ENCODE measurements around the gene FOXRED1. TPM values are rescaled to one million over a fixed set of nuclear protein-coding genes. Genes with fewer than 3 reads are reported as not detected.

Gene FOXRED1
- total RNA-seq, 1 experiment from 2014 or later = 28.2 TPM

DNA sequence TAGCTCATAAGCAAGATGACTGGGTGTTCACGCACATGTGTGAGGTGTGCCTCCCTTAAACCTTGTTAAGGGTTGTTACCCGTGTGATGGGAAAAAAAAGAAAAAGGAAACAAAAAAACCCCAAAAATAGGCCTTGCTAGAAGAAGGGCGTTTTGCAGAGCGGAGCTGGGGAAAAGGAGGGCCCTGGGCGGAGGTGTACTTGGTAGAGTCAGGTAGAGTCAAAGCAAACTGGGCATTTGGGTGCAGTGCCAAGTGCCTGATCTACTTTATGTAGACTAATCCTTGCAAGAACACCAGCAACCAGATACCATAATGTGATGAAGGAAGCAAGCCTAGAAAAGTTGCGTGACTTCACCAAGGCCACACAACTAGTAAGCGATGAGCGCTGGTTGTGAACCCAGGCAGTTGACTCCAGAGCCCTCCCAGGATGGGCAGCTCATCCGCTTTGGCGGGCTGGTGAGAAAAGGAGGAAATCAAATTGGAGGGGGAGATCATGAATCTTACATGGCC is 12.8 kb downstream of the FOXRED1 start:
- DNase-seq (ENCODE audit: unreplicated experiment) = no peak
- BruUV-seq (replicated peaks) = no TSS peak
- Mint-ChIP-seq H3K36me3 (ENCODE audit: insufficient read depth, unreplicated experiment) (peaks cover 7% of the 10 kb centered on the region), H3K9me3 (ENCODE audit: unreplicated experiment) (no peaks in the 10 kb centered on the region), H3K27me3 (ENCODE audit: insufficient read depth, unreplicated experiment) (no peaks in the 10 kb centered on the region), H3K4me1 (ENCODE audit: insufficient read depth, unreplicated experiment) (peaks cover 21% of the 10 kb centered on the region), H3K4me3 (ENCODE audit: unreplicated experiment) (peak overlapping the region; percentile 83), H3K27ac (ENCODE audit: low read depth, unreplicated experiment) (peak overlapping the region; percentile 80)
- no peak for TF ChIP-seq CTCF (IDR thresholded peaks at IDR 0.05; ENCODE audit: unreplicated experiment)
- POLR2A ChIA-PET = interaction anchor here (0.9 to 4.8 kb wide), 4 partner anchors 10 to 394 kb away, joined by 3 to 41 read pairs (median 4); partner anchors contain the start of genes FAM118B, FOXRED1, HYLS1 and SRPRA
- intact Hi-C loops (cut with micrococcal nuclease) = no loop called here
- CTCF ChIA-PET = interaction anchor here (0.9 to 1.3 kb wide), 3 partner anchors 9 to 34 kb away, joined by 3 to 6 read pairs (median 4); no protein-coding TSS in a partner anchor

GRCh38 chr11:126282361-126282735 is 13.4 kb downstream of the FOXRED1 start:
- POLR2A ChIA-PET = interaction anchor here (0.6 to 4.8 kb wide), 7 partner anchors 10 to 395 kb away, joined by 3 to 41 read pairs (median 4); partner anchors contain the start of genes FAM118B, FOXRED1, HYLS1 and SRPRA
- peak overlapping the region; percentile 80 for H3K27ac Mint-ChIP-seq (ENCODE audit: low read depth, unreplicated experiment)
- peaks cover 21% of the 10 kb centered on the region for H3K4me1 Mint-ChIP-seq (ENCODE audit: insufficient read depth, unreplicated experiment)
- H3K4me3 Mint-ChIP-seq (ENCODE audit: unreplicated experiment) = peak overlapping the region; percentile 83
- no peaks in the 10 kb centered on the region for H3K9me3 Mint-ChIP-seq (ENCODE audit: unreplicated experiment)
- no peaks in the 10 kb centered on the region for H3K27me3 Mint-ChIP-seq (ENCODE audit: insufficient read depth, unreplicated experiment)
- intact Hi-C loops (cut with micrococcal nuclease) = no loop called here
- DNase-seq (ENCODE audit: unreplicated experiment) = peak; percentile 17
- TF ChIP-seq CTCF (IDR thresholded peaks at IDR 0.05; ENCODE audit: unreplicated experiment) = no peak
- peaks cover 7% of the 10 kb centered on the region for H3K36me3 Mint-ChIP-seq (ENCODE audit: insufficient read depth, unreplicated experiment)
- CTCF ChIA-PET = interaction anchor here (0.6 to 1.3 kb wide), 5 partner anchors 10 to 727 kb away, joined by 3 to 6 read pairs (median 4); no protein-coding TSS in a partner anchor
- TSS peak; percentile 31 for BruUV-seq (replicated peaks)

- intact Hi-C loops (cut with micrococcal nuclease) = no loop called here
- peak; percentile 55 for DNase-seq (ENCODE audit: unreplicated experiment)
- POLR2A ChIA-PET = interaction anchor here (0.6 to 4.8 kb wide), 13 partner anchors 11 to 672 kb away, joined by 3 to 41 read pairs (median 3); partner anchors contain the start of genes DCPS, FAM118B, FOXRED1 and HYLS1
Observed at GRCh38 chr11:126282736-126283591, 14.0 kb downstream of the FOXRED1 start, which contains the start of gene TIRAP. Gene TIRAP (plus strand): TSS chr11:126283093. CDS start chr11:126290895, 7,802 bp downstream.

More at GRCh38 chr11:126282736-126283591, 14.0 kb downstream of the FOXRED1 start, which contains the start of gene TIRAP:
- peaks cover 7% of the 10 kb centered on the region for H3K36me3 Mint-ChIP-seq (ENCODE audit: insufficient read depth, unreplicated experiment)
- no peaks in the 10 kb centered on the region for H3K9me3 Mint-ChIP-seq (ENCODE audit: unreplicated experiment)
- CTCF ChIA-PET = interaction anchor here (0.6 to 1.0 kb wide), 6 partner anchors 11 to 728 kb away, joined by 3 to 6 read pairs (median 4); no protein-coding TSS in a partner anchor
- H3K4me3 Mint-ChIP-seq (ENCODE audit: unreplicated experiment) = peak within 1 kb of the TSS; percentile 83
- no peak for TF ChIP-seq CTCF (IDR thresholded peaks at IDR 0.05; ENCODE audit: unreplicated experiment)
- no peaks in the 10 kb centered on the region for H3K27me3 Mint-ChIP-seq (ENCODE audit: insufficient read depth, unreplicated experiment)
- BruUV-seq (replicated peaks) = no TSS peak
- H3K4me1 Mint-ChIP-seq (ENCODE audit: insufficient read depth, unreplicated experiment) = peaks cover 21% of the 10 kb centered on the region
- H3K27ac Mint-ChIP-seq (ENCODE audit: low read depth, unreplicated experiment) = peak within 1 kb of the TSS; percentile 80

All from MCF 10A (cell line).